GM21529 (cell line): ENCODE data around the gene RTF2.

Experiments used
- ATAC-seq: cut with Tn5 transposase; IDR thresholded peaks from one replicate; pipeline ENCODE4 v1.9.1; 2021; ENCODE audit not compliant: unreplicated experiment

The RTF2 gene

GRCh38 chr20:56468316-56469076 is at the start of gene RTF2:
TSS of gene RTF2 (plus strand) at chr20:56468627. CDS start at chr20:56468698, 71 bp downstream.
- peak; percentile 95 for ATAC-seq

GRCh38 chr20:56420028-56420427 is 48.4 kb upstream of the RTF2 start:
- no peak for ATAC-seq

- ATAC-seq, result no peak
These were observed 47.3 kb upstream of the RTF2 start for GRCh38 chr20:56420940-56421688.

GRCh38 chr20:56422076-56422823 is 46.2 kb upstream of the RTF2 start:
- no peak for ATAC-seq

- no peak for ATAC-seq
These were observed 45.6 kb upstream of the RTF2 start for GRCh38 chr20:56422824-56423189.

- ATAC-seq, result no peak
These were observed 45.2 kb upstream of the RTF2 start for GRCh38 chr20:56423211-56423610.

GRCh38 chr20:56423886-56424285 is 44.5 kb upstream of the RTF2 start:
- ATAC-seq, result no peak

GRCh38 chr20:56424931-56425330 is 43.5 kb upstream of the RTF2 start:
- no peak for ATAC-seq

- no peak for ATAC-seq
These were observed 42.4 kb upstream of the RTF2 start for GRCh38 chr20:56426026-56426425.

GRCh38 chr20:56426926-56427325 is 41.5 kb upstream of the RTF2 start:
- ATAC-seq, result no peak

GRCh38 chr20:56427797-56428196 is 40.6 kb upstream of the RTF2 start:
- ATAC-seq, result no peak

GRCh38 chr20:56428410-56428809 is 40.0 kb upstream of the RTF2 start:
- ATAC-seq, result no peak

GRCh38 chr20:56428881-56429280 is 39.5 kb upstream of the RTF2 start:
- no peak for ATAC-seq

- ATAC-seq, result no peak
These were observed 38.9 kb upstream of the RTF2 start for GRCh38 chr20:56429502-56429901.

- ATAC-seq, result no peak
These were observed 38.5 kb upstream of the RTF2 start for GRCh38 chr20:56429941-56430340.

GRCh38 chr20:56430461-56430860 is 38.0 kb upstream of the RTF2 start:
- ATAC-seq, result no peak

- no peak for ATAC-seq
These were observed 37.5 kb upstream of the RTF2 start for GRCh38 chr20:56430957-56431356.

- ATAC-seq, result no peak
These were observed 37.0 kb upstream of the RTF2 start for GRCh38 chr20:56431471-56431870.

- ATAC-seq, result no peak
These were observed 35.1 kb upstream of the RTF2 start for GRCh38 chr20:56433221-56433879.

GRCh38 chr20:56433880-56434255 is 34.6 kb upstream of the RTF2 start:
- no peak for ATAC-seq
